K562 (cell line): Measurements from ENCODE around the gene ILK. TPM values are rescaled to one million over a fixed set of nuclear protein-coding genes. Genes with fewer than 3 reads are reported as not detected.

Source experiments
- ARID1B ChIP-seq: fragments of 450-650 bp; IDR thresholded peaks from 2 replicates; pipeline ENCODE4 v1.6.1; 2016; ENCODE audit warnings: antibody characterized with exemption, mild to moderate bottlenecking, inconsistent platforms
- BCOR ChIP-seq: fragments of 450-650 bp; IDR thresholded peaks from 2 replicates; pipeline ENCODE4 v1.6.1; 2016
- C11orf30 ChIP-seq: fragments of 450-650 bp; IDR thresholded peaks from 2 replicates; pipeline ENCODE4 v1.6.1; 2016; ENCODE audit warnings: low read depth, mild to moderate bottlenecking
- CTCFL ChIP-seq: IDR thresholded peaks from 2 replicates; pipeline ENCODE4 v1.6.1; 2011; ENCODE audit warnings: borderline replicate concordance, low read depth, mild to moderate bottlenecking, moderate library complexity, low read length; ENCODE audit not compliant: insufficient read depth, poor library complexity, severe bottlenecking
- FOXK2 ChIP-seq, 2 experiments: fragments of 450-650 bp; IDR thresholded peaks in 1 of 2; conservative IDR thresholded peaks in 1 of 2; 2 replicates each; pipeline ENCODE4 v1.6.1; 2016; ENCODE audit warnings: low read depth in 2 of 2, mild to moderate bottlenecking in 1 of 2
- MAZ ChIP-seq, 2 experiments: fragments of 450-650 bp in 1 of 2; sonication (generic) in 1 of 2; formaldehyde crosslinking; IDR thresholded peaks in 1 of 2; conservative IDR thresholded peaks in 1 of 2; 2 replicates each; pipeline versions ENCODE4 v1.4.0 to v1.5.0; 2020; ENCODE audit warnings: mild to moderate bottlenecking in 1 of 2, missing genetic modification reagents in 1 of 2
- MEF2D ChIP-seq: conservative IDR thresholded peaks from 2 replicates; pipeline ENCODE4 v1.6.1; 2016; ENCODE audit warnings: low read depth, missing genetic modification characterization, missing compliant biosample characterization
- REST ChIP-seq, 2 experiments: fragments of 450-650 bp; formaldehyde crosslinking in 1 of 2; IDR thresholded peaks; 2 replicates each; pipeline versions ENCODE4 v1.4.0 to v1.6.1; 2014 to 2020; ENCODE audit warnings: mild to moderate bottlenecking in 2 of 2, borderline replicate concordance in 1 of 2, low read depth in 1 of 2
- SMARCA4 ChIP-seq: fragments of 450-650 bp; IDR thresholded peaks from 2 replicates; pipeline ENCODE4 v1.6.1; 2016
- SOX6 ChIP-seq: fragments of 450-650 bp; IDR thresholded peaks from 2 replicates; pipeline ENCODE4 v1.6.1; 2014; ENCODE audit warnings: mild to moderate bottlenecking
- SRSF1 ChIP-seq: fragments of 200-400 bp; formaldehyde crosslinking; IDR thresholded peaks from 2 replicates; pipeline ENCODE4 v1.6.1; 2017; ENCODE audit warnings: mild to moderate bottlenecking, low read depth, low read length, moderate library complexity
- XRCC5 ChIP-seq: fragments of 200-400 bp; formaldehyde crosslinking; IDR thresholded peaks from 2 replicates; pipeline ENCODE4 v1.6.1; 2017; ENCODE audit warnings: low read depth, mild to moderate bottlenecking, low read length
- YY1 ChIP-seq, 3 experiments: IDR thresholded peaks; 2 replicates each; pipeline ENCODE4 v1.6.1; 2011; ENCODE audit warnings: low read length in 2 of 3, mild to moderate bottlenecking in 2 of 3, moderate library complexity in 2 of 3, borderline replicate concordance in 1 of 3, control low read depth in 1 of 3, low read depth in 1 of 3; ENCODE audit not compliant: insufficient read depth in 3 of 3, insufficient replicate concordance in 2 of 3, control insufficient read depth in 1 of 3, insufficient read length in 1 of 3; ENCODE audit errors: extremely low read depth in 1 of 3
- ZFPM2 ChIP-seq: fragments of 250-450 bp; sonication (Bioruptor Pico); IDR thresholded peaks from 2 replicates; pipeline ENCODE4 v1.5.1; 2022; ENCODE audit warnings: mild to moderate bottlenecking
- ZNF511 ChIP-seq: sonication (generic); formaldehyde crosslinking; IDR thresholded peaks from 2 replicates; pipeline ENCODE4 v1.8.0; 2022; ENCODE audit warnings: mild to moderate bottlenecking, missing genetic modification reagents
- polyA plus RNA-seq, 8 experiments: library from polyadenylated mRNA; depleted of rRNA in 4 of 8; stranded (reverse) in 5 of 8; unstranded in 3 of 8; fragments of >200 nt; fragmentation: Nextera tagmentation in 2 of 8; fragmentation: Illumina TruSeq in 1 of 8; extraction: Ambion mirVana in 2 of 8; extraction: Trizol in 1 of 8; gene quantifications; 2 replicates each; pipeline versions ENCODE4 v1.2.1 to v1.2.3, GENCODE V29; 2011 to 2014; ENCODE audit warnings: inconsistent platforms in 1 of 8, missing spikeins in 1 of 8
- total RNA-seq, 7 experiments: library from RNA; depleted of rRNA in 6 of 7; stranded (reverse); fragments of >200 nt in 6 of 7; fragmentation: Illumina TruSeq in 2 of 7; extraction: Trizol in 2 of 7; gene quantifications; 2 replicates each; pipeline versions ENCODE4 v1.2.1 to v1.2.3, GENCODE V29; 2011 to 2021; ENCODE audit warnings: low replicate concordance in 1 of 7

ILK gene
- total and polyA plus RNA-seq, 9 of the 15 experiments (the other 6 are each of a cell fraction or from before 2014, with no cell fraction given) = 43.3 to 95.9 (median 58.9) TPM

GRCh38 chr11:6618117-6619003 is 14.8 kb downstream of the ILK start (continued):
- TF ChIP-seq XRCC5 (no peak), MEF2D (tag) (no peak), SMARCA4 (peak; percentile 72), SOX6 (peak; percentile 35), ZNF511 (no peak; the same call in 1 of the 2 replicates), CTCFL (peak; percentile 13), ARID1B (peak; percentile 58), BCOR (no peak), MAZ (CRISPR knock-in tag; conservative IDR thresholded peaks at IDR 0.05 in 1 of 2, IDR thresholded peaks at IDR 0.05 in 1 of 2) (peak; percentile 44 to 59), REST (IDR thresholded peaks at IDR 0.05; ENCODE audit: borderline replicate concordance) (peak; percentile 51), REST (CRISPR knock-in tag; IDR thresholded peaks at IDR 0.05; ENCODE audit: low read depth) (no peak), FOXK2 (conservative IDR thresholded peaks at IDR 0.05 in 1 of 2, IDR thresholded peaks at IDR 0.05 in 1 of 2; ENCODE audit: low read depth in 2 of 2) (peak; percentile 71 to 81), C11orf30 (peak; percentile 31), SRSF1 (no peak), ZFPM2 (no peak), YY1 (IDR thresholded peaks at IDR 0.05; ENCODE audit: borderline replicate concordance in 1 of 3, control insufficient read depth in 1 of 3, extremely low read depth in 1 of 3, insufficient read depth in 3 of 3, insufficient read length in 1 of 3, insufficient replicate concordance in 2 of 3, low read depth in 1 of 3, low read length in 2 of 3) (peak in 1 of 3 experiments; percentile 18)
